Uterus (tissue), 2 donors: Measurements from ENCODE around the gene PPM1G.

ENCODE experiments used
- CTCF ChIP-seq, 4 experiments: fragments of 200-600 bp in 2 of 4; fragments of 450-650 bp in 2 of 4; sonication (generic) in 2 of 4; IDR thresholded peaks; one replicate each; pipeline ENCODE4 v1.5.1; 2016 to 2019; ENCODE audit warnings: antibody characterized with exemption in 4 of 4, mild to moderate bottlenecking in 2 of 4, moderate library complexity in 1 of 4
- POLR2A ChIP-seq, 2 donors: fragments of 450-650 bp; IDR thresholded peaks; one replicate each; pipeline ENCODE4 v1.6.1; 2016; ENCODE audit warnings: antibody characterized with exemption in 2 of 2, mild to moderate bottlenecking in 1 of 2, moderate library complexity in 1 of 2

- no peak for TF ChIP-seq CTCF (IDR thresholded peaks at IDR 0.05)
- no peak for TF ChIP-seq POLR2A (IDR thresholded peaks at IDR 0.05)
Measured at GRCh38 chr2:27390822-27391679, 18.3 kb downstream of the PPM1G start.
